GM18951 (cell line): ENCODE results near the gene LDLRAD3.

Experiments
- POLR2A ChIP-seq: IDR thresholded peaks from 4 replicates; pipeline ENCODE4 v1.6.1; 2011; ENCODE audit warnings: mild to moderate bottlenecking; ENCODE audit not compliant: insufficient read length, insufficient read depth; ENCODE audit errors: extremely low read depth
- in situ Hi-C: fragments of 300-500 bp; cut with MboI; formaldehyde crosslinking; loops from one replicate; pipeline ENCODE4 v1.12.0; 2022; ENCODE audit warnings: low sequenced_read_pairs, mixed read lengths, inconsistent platforms; ENCODE audit not compliant: unreplicated experiment

The LDLRAD3 gene

GRCh38 chr11:36079878-36080675 lies 136.2 kb downstream of the LDLRAD3 start:
- TF ChIP-seq POLR2A, result no peak
- in situ Hi-C loops, result no loop called here

GRCh38 chr11:36081274-36081945 lies 137.5 kb downstream of the LDLRAD3 start:
- TF ChIP-seq POLR2A, result no peak
- in situ Hi-C loops, result no loop called here

- in situ Hi-C loops, result no loop called here
- TF ChIP-seq POLR2A, result no peak
Observed at GRCh38 chr11:36086366-36086765, 142.5 kb downstream of the LDLRAD3 start.

GRCh38 chr11:36088266-36088972 lies 144.6 kb downstream of the LDLRAD3 start:
- in situ Hi-C loops, result no loop called here
- TF ChIP-seq POLR2A, result no peak

GRCh38 chr11:36089920-36090319 lies 146.1 kb downstream of the LDLRAD3 start:
- in situ Hi-C loops, result no loop called here
- TF ChIP-seq POLR2A, result no peak

GRCh38 chr11:36090356-36091109 lies 146.7 kb downstream of the LDLRAD3 start:
- no peak for TF ChIP-seq POLR2A
- in situ Hi-C loops, result no loop called here

- in situ Hi-C loops, result no loop called here
- no peak for TF ChIP-seq POLR2A
Observed at GRCh38 chr11:36091256-36091811, 147.5 kb downstream of the LDLRAD3 start.

- TF ChIP-seq POLR2A, result no peak
- in situ Hi-C loops, result no loop called here
Observed at GRCh38 chr11:36092314-36093030, 148.6 kb downstream of the LDLRAD3 start.

- in situ Hi-C loops, result no loop called here
- TF ChIP-seq POLR2A, result no peak
Observed at GRCh38 chr11:36093548-36093947, 149.7 kb downstream of the LDLRAD3 start.

GRCh38 chr11:36094164-36094563 lies 150.3 kb downstream of the LDLRAD3 start:
- no peak for TF ChIP-seq POLR2A
- in situ Hi-C loops, result no loop called here

GRCh38 chr11:36095716-36096115 lies 151.9 kb downstream of the LDLRAD3 start:
- in situ Hi-C loops, result no loop called here
- TF ChIP-seq POLR2A, result no peak

- in situ Hi-C loops, result no loop called here
- no peak for TF ChIP-seq POLR2A
Observed at GRCh38 chr11:36097219-36097650, 153.4 kb downstream of the LDLRAD3 start.

- in situ Hi-C loops, result no loop called here
- no peak for TF ChIP-seq POLR2A
Observed at GRCh38 chr11:36098087-36098486, 154.2 kb downstream of the LDLRAD3 start.
